OCI-LY3 (cell line): ENCODE measurements around the gene IFNL1.

ENCODE experiments used
- CTCF ChIP-seq: fragments of 200-600, 300-600 bp; sonication (generic); IDR thresholded peaks from 2 replicates; pipeline ENCODE4 v1.5.1; 2014; ENCODE audit warnings: antibody characterized with exemption, low read length, low read depth
- EZH2phosphoT487 ChIP-seq: fragments of 200-600 bp; shearing (Covaris generic); IDR thresholded peaks from 2 replicates; pipeline ENCODE4 v1.6.1; 2018; ENCODE audit warnings: antibody characterized with exemption, mixed run types, low read depth

- TF ChIP-seq CTCF = no peak
- TF ChIP-seq EZH2phosphoT487 = no peak
Measured at GRCh38 chr19:39342647-39343305, 46.6 kb downstream of the IFNL1 start.
